Ramos (cell line): ENCODE data around the gene ITPKC.
"Not testable (repeated sequence)": the region's sequence is repeated elsewhere in the genome, so short reads cannot be mapped to it uniquely, and the experiment has no call there.

Experiments
- in situ Hi-C: fragments of 300-500 bp; cut with MboI; formaldehyde crosslinking; loops from one replicate; pipeline ENCODE4 v1.14.3; 2022; ENCODE audit warnings: low sequenced_read_pairs; ENCODE audit not compliant: unreplicated experiment

The ITPKC gene

GRCh38 chr19:40713939-40714338, 3.0 kb upstream of the ITPKC start:
- in situ Hi-C loops, result no loop called here

- in situ Hi-C loops, result no loop called here
Observed at GRCh38 chr19:40714441-40715299, 2.2 kb upstream of the ITPKC start.

GRCh38 chr19:40716031-40716481, 856 bp upstream of the ITPKC start:
- in situ Hi-C loops, result no loop called here

GRCh38 chr19:40717325-40717879, 490 bp downstream of the ITPKC start:
- in situ Hi-C loops, result no loop called here

- in situ Hi-C loops, result no loop called here
Observed at GRCh38 chr19:40717880-40718773, 1.2 kb downstream of the ITPKC start.

GRCh38 chr19:40718774-40719391, 2.0 kb downstream of the ITPKC start:
- in situ Hi-C loops, result no loop called here

GRCh38 chr19:40719414-40719894, 2.5 kb downstream of the ITPKC start:
- in situ Hi-C loops, result no loop called here

- in situ Hi-C loops, result no loop called here
Observed at GRCh38 chr19:40721140-40721486, 4.2 kb downstream of the ITPKC start.

GRCh38 chr19:40721936-40722661, 5.2 kb downstream of the ITPKC start:
- in situ Hi-C loops, result no loop called here

GRCh38 chr19:40723661-40724254, 6.8 kb downstream of the ITPKC start:
- in situ Hi-C loops, result no loop called here

- in situ Hi-C loops, result no loop called here
Observed at GRCh38 chr19:40724315-40724714, 7.4 kb downstream of the ITPKC start.

- in situ Hi-C loops, result no loop called here
Observed at GRCh38 chr19:40724855-40725254, 7.9 kb downstream of the ITPKC start.

- in situ Hi-C loops, result no loop called here
Observed at GRCh38 chr19:40726279-40726678, 9.4 kb downstream of the ITPKC start.

GRCh38 chr19:40730065-40730464, 13.2 kb downstream of the ITPKC start:
- in situ Hi-C loops, result not testable (repeated sequence)

GRCh38 chr19:40732304-40732703, 15.4 kb downstream of the ITPKC start:
- in situ Hi-C loops, result not testable (repeated sequence)

GRCh38 chr19:40733149-40733548, 16.2 kb downstream of the ITPKC start:
- in situ Hi-C loops, result no loop called here

GRCh38 chr19:40735013-40735771, 18.3 kb downstream of the ITPKC start:
- in situ Hi-C loops, result no loop called here

- in situ Hi-C loops, result no loop called here
Observed at GRCh38 chr19:40736661-40737060, 19.7 kb downstream of the ITPKC start.
